ENCODE data around the gene ZFHX3.

Gene ZFHX3

DNA sequence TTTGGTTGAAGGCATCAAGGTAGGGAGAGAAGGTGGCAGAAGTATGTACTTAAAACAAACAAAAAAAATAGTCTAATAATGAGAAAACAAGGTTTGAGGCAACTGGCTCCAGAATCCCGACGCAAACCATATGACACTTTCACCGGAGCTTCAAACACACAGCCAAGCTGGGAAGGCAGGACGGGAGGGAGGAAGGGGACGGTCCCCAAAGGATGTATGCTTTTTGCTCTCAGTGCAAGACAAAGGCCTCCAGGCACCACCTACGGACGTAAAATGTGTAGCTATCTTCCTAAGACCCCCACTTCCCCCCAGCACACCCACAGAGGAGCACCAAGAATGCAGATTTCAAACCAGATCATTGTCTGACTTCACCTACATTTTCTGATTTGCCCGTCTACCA is 102.3 kb downstream of the ZFHX3 start:
- DNase-seq: no peak

DNA sequence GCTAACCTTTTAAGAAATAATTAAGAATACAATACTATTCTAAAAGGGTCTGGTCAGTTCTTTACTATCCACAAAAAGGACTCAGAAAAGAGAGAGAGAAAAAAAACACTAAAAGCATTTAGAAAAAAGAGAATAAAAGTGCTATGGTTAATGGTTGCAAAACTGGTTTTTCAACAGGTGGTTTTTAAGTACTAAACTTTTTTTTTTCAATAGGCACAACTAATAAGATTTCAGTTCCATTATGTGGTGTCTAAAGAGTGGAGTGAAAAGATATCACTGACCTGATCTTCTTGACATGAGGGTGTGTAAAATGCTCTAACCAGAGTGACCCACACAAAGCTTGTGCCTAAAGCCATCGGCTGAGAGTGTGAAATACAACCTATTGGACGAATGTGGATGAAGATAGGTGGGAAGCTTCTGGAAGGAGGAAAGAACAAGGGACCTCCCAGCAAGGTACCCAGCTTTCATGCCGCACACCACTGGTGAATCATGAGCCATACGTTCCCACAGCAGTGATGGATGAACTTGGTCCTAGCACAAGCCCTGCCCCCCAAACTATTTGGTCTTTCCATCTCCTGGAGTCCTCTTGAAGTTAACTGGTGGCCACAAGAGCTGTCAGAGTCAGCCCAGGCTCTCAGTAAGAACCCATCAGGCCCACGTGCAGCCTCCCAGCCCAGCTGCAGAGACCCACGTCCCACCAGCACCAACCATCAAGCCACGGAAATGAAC is 103.0 kb downstream of the ZFHX3 start:
- DNase-seq: no peak

GRCh38 chr16:72942021-72942420 is 105.9 kb downstream of the ZFHX3 start:
- no peak for DNase-seq

- DNase-seq: no peak
These were observed 107.0 kb downstream of the ZFHX3 start for GRCh38 chr16:72940886-72941285.

- no peak for DNase-seq
These were observed 108.7 kb downstream of the ZFHX3 start for GRCh38 chr16:72939247-72939646.

DNA sequence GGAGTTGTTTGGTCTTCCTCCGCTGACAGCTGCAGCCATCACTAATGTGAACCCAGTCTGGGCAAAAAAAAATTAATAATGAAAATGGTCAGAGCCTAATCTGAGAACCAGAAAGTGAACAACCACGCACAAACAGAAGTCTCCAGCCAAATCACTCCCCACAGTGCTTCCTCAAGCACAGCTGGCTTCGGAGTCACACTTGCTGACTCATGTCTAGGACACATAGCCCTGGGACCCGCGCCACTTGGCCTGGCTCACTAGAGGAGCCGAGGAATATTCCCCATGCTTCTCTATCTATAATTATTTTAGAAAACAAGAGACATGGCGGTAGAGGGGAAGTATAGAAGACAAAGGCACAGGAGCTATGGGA is 109.1 kb downstream of the ZFHX3 start:
- DNase-seq: no peak

DNA sequence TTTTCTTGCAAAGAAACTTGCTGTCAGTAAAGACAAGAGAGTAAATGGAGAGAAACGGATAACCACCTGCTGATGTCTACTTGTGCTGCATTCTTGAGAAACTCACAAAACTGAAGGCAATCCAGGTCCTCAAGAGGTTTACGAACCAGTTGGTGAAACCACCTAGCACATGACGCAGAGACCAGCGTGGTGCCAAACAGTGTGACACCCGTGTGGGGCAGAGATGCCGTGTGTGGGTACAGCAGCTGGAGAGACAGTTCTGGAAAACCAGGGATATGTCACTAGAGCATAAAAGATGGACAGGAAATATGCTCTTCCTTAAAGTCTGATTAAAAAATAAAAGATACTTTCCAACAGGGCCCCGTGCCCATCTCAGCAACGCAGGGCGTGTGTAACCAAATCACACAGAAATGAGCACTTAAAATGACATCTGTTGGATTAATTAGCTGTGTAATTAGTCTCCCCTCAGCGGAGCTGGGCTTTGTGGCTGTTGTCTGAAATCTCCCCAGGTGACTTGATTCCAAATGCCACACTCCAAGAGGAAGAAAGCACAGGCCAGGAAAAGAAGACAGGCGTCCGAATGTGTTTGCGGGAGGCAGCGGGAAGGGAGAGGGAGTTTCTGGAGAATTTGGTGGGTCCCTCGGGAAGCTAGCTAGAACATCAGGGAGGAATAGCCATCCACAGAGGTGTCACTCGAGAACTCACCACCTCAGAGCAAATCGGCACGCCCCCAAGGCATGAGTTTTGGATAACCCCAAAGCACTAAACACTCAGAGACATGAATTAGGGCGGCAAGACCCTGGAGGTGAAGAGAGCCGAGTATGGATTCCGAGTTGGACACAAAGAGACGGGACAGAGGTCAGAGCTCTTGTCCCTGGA is 109.8 kb downstream of the ZFHX3 start:
- no peak for DNase-seq

GRCh38 chr16:72937360-72937759 is 110.6 kb downstream of the ZFHX3 start:
- DNase-seq: no peak

DNA sequence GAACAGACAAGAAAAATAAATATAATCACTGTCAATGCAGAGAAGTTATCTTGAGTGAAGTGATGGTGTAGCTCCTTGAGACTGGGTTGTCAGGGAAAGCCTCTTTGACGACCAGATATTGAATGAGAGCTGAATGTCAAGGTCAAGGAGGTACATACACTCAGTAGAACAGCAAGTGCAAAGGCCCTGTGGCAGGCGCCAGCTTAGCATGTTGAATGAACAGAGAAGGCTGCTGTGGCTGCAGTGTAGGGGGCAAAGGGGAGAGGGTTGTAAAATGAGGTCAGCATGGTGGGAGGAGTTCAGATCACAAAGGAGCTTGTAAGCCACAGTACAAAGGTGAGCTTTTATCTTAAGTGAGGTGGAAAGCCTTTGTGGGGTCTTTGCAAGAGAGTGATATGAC is 111.5 kb downstream of the ZFHX3 start:
- no peak for DNase-seq

GRCh38 chr16:72935896-72936295 is 112.0 kb downstream of the ZFHX3 start:
- DNase-seq: no peak

- no peak for DNase-seq
These were observed 113.1 kb downstream of the ZFHX3 start for GRCh38 chr16:72934636-72935403.

DNA sequence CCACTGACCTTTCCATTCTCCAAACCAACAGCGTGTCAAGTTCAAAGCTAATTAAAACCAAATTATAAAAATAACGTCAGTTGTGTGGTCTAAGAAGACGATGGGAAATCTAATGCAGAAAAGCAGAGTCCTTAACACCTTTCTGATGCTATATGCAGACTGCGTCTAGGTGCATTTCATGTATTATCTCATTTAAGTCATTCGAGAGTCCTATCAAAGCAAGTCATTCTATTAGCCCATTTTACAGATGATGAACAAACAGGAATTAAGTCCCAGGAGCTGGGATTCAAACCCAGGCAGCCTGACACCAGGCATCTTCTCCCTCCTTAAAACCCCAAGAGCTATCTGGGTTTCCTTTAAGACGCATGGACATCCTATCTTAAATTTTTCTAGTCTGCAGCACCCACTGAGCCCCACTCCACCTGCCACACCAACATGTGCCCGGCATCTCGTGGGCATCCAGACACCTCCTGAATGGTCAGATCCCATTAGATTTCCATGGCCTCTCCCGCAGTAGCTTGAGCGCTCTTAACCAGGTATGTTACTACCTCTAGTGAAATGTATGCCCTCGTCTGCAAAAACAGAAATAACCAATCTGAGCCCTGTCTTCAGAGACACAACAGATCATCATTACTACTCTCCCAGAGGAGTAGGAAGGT is 115.1 kb downstream of the ZFHX3 start:
- DNase-seq: no peak

GRCh38 chr16:72932050-72932449 is 115.9 kb downstream of the ZFHX3 start:
- no peak for DNase-seq

- DNase-seq: no peak
These were observed 117.5 kb downstream of the ZFHX3 start for GRCh38 chr16:72930396-72930795.

DNA sequence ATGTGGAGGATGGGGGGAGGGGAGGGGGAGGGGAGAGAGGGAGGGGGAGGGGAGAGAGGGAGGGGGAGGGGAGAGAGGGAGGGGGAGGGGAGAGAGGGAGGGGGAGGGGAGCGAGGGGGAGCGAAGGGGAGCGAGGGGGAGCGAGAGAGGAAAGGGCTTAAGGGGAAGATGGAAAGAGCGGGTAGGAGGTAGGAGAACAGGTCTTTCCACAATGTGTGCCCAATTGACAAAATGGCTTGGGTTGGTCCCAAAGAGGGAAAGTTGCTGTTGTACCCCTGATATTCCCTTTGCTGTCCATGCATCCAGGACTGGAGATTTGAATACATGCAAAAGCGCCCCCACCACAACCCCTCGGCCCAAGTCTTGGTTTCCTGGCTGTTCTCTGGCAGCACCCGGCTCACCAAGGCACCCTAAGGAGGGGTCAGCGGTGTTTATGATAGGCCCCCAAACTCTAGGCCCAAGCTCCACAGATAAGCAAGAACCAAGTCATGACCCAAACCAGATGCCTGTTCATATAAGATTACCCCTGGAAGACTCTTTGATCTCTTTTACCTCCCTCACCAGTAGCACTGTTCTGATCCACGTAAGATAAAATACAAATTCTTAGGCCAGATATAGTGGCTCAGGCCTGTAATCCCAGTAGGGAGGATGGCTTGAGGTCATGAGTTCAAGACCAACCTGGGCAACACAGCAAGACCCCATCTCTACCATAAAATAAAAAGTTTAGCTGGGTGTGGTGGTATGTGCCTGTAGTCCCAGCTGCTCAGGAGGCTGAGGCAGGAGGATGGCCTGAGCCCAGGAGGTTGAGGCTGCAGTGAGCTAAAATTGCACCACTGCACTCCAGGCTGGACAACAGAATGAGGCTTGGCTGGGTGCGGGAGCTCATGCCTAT is 119.6 kb downstream of the ZFHX3 start:
- DNase-seq: peak; percentile 53

GRCh38 chr16:72927199-72928089 is 120.5 kb downstream of the ZFHX3 start:
- DNase-seq: peak; percentile 91

DNA sequence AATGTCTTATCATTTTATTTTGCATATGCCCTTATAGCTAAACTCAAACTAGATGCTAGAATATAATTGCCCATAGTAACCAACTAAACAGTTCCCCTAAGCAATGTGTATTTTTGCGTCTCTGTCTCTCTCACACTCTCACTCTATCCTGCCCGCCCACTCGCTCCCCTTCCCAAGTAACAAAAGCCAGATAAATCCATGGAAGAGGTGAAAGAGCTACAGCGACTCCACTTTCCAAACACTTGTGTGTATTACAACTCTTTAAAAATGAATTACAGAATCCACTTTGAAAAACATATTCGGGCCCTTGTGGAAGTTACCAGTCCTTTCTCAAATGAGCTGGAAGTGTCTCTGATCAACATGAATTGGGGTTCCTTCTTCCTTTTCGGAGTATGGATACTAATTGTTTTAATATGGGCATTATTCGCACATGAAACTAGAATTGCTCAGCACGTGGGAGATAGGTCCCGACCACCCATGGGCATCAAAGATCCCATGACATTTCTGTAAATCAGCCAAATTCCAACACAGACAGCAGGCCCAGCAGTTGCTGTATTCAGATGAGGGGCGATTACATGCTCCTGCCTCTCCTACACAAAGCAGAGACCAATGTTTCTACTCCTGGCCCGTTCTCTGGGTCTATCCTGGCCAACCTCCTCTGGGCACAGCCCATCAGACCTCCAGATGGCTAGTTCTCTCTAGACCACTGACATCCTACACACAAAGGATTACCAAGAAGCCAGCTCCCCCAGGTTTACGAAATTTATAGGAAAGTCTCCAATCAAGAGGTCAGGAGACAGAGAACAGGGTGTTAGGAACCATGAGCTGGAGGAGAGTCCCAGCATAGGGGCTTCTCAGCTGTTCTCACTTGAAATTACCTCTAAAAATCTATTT is 121.5 kb downstream of the ZFHX3 start:
- DNase-seq: no peak

DNA sequence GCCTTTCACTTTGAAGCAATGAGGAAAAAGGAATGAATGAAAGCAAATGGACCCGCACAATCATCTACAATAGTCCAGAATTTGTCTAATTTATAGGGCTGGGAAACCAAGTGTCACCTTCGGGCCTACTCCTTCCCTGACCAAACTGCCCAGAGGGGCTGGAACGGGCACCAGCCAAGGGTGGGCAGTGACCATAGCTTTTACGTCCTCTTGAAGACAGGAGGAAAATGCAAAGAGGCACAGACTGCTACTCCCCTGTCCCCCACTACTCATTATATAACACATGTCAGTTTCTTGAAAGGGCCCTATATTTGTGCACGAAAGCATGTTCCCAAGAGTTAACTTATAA is 122.3 kb downstream of the ZFHX3 start:
- DNase-seq: no peak

DNA sequence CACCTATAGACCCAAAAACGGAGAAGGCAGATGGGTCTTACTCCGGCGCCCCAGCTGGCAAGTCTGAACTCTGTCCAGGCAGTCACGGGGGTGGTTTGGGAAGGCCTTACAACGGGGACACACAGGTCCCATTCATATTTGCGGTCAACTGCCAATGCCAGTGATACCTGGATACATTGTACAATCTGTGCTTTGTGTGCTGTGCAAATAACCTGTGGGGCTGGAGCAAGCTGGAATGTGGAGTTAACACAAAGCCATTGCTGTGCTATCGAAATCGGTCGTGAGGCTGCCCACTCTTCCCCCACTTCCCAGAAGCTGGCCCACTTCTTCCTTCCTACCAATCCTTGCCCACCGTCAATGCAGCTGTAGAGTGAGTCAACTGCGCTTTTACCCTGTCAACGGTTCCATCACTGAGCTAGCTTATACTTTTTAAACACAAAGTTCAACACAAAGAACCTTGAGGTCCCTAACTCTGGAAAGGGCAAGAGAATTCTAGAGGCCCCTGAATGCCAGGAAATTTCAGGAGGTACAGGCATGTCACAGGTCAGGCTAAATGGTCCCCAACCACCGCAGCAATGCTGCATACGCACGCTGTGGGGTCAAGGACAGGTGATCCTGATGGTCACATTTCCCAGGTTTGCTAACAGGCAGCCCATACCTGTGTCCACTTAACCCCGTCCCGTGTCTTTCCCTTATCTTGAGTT is 122.8 kb downstream of the ZFHX3 start:
- DNase-seq: no peak

All from NCI-H345 (cell line).